HUES48 (cell line): Measurements from ENCODE around the gene RPS6KA5.

Experiments used
- H3K27ac ChIP-seq: one replicate; pipeline ENCODE4 v1.7.0; 2013; ENCODE audit warnings: low read depth, low read length, inconsistent platforms
- H3K27me3 ChIP-seq: 2 replicates; pipeline ENCODE4 v1.6.1; 2013; ENCODE audit warnings: mild to moderate bottlenecking, low read length; ENCODE audit not compliant: control insufficient read depth, insufficient read depth
- H3K36me3 ChIP-seq: 2 replicates; pipeline ENCODE4 v1.6.1; 2013; ENCODE audit warnings: low read length; ENCODE audit not compliant: control insufficient read depth, insufficient read depth
- H3K4me1 ChIP-seq: 2 replicates; pipeline ENCODE4 v1.6.1; 2013; ENCODE audit warnings: mild to moderate bottlenecking, low read length; ENCODE audit not compliant: control insufficient read depth, insufficient read depth
- H3K4me3 ChIP-seq: 2 replicates; pipeline ENCODE4 v1.5.1; 2013; ENCODE audit warnings: mild to moderate bottlenecking, low read depth, low read length
- H3K9ac ChIP-seq: 2 replicates; pipeline ENCODE4 v1.6.1; 2013; ENCODE audit warnings: mild to moderate bottlenecking, low read depth, low read length, moderate library complexity
- H3K9me3 ChIP-seq: 2 replicates; pipeline ENCODE4 v1.6.1; 2013; ENCODE audit warnings: low read length; ENCODE audit not compliant: control insufficient read depth, insufficient read depth

Gene RPS6KA5

DNA sequence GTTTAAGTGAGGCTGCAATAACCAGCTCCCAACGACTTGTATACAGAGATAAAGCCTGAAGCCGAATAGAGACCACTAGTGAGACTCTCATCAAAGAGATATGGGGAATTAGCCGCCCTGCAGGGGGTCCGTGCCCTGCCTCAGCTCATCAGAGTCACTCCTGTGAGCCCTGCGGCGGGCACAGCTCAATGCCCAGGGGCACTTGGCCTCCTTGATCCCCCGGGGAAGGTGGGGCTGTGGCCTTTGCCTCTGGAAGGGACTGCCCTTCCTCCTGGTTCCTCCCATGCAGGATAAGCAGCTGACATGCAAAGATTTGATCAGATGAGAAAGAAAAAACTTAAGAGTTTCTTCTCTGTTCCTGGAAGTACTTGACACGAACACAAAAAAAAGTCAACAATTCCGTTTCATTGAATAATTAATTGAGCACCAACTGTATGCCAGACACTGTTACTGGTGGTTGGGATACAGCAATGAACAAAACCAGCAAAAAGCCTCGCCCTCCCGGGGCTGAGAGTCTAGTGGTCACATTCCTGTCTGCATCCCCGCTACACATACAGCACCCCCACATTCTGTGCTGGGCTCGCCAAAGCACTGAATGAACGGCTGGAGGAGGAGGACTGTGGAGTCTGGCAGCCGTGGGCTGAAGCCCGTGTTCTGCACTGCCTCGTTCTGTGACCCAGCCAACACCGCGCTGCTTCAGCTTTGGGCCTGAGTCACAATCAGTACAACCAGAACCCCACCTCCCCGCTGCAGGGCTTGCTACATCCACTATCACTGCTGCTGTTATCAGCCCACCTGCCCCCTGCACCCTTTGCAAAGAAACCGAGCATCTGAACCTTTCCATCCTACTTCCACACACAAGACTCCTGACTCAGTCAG is 254.5 kb downstream of the RPS6KA5 start:
- no peaks in the 10 kb centered on the region for H3K36me3 ChIP-seq
- no peak overlapping the region for H3K9ac ChIP-seq

GRCh38 chr14:90805084-90805391 is 255.4 kb downstream of the RPS6KA5 start:
- no peak overlapping the region for H3K9ac ChIP-seq

More for the DNA sequence above, 254.5 kb downstream of the RPS6KA5 start:
- no peaks in the 10 kb centered on the region for H3K27me3 ChIP-seq
- H3K4me3 ChIP-seq, result no peak overlapping the region
- H3K27ac ChIP-seq, result no peak overlapping the region
- no peaks in the 10 kb centered on the region for H3K9me3 ChIP-seq
- H3K4me1 ChIP-seq, result no peaks in the 10 kb centered on the region

DNA sequence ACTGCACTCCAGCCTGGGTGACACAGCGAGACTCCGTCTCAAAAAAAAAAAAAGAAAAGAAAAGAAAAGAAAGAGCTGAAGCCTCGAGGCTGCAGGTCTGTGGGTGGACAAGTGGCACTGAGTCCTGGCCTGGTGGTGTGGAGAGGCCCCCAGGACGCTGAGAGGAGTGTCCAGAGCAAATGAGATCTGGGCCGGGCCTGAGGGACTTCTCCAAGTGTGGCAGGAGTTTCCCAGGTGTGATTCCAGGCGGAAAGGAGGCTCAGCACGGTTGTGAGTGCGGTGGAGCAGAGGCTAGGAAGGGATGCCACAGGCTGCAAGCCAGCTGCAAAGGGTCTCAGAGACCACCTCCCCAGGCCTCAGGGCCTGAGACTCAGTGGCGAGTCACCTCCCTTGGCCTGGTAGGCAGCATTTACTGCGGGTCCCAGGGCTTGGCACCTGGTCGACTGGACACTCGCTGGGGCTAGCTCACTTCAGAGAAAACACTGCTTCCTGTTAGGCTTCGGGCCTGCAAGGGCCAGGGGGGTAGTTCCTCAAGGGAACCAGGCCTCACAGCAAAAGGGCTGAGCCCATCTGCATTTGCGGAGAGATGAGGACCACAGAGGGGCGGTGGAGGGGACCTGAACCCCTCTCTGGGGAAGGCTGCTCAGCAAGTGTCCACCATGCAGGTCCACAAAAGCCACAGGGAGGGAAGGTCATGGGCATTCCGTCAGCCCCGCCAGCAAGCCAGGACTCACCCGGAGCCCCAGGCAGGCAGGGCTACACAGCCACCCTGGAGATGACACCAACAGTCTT is 256.0 kb downstream of the RPS6KA5 start:
- no peak overlapping the region for H3K9ac ChIP-seq
- no peaks in the 10 kb centered on the region for H3K4me1 ChIP-seq
- no peaks in the 10 kb centered on the region for H3K9me3 ChIP-seq
- no peak overlapping the region for H3K27ac ChIP-seq
- H3K36me3 ChIP-seq, result no peaks in the 10 kb centered on the region
- no peak overlapping the region for H3K4me3 ChIP-seq
- H3K27me3 ChIP-seq, result no peaks in the 10 kb centered on the region

More at GRCh38 chr14:90805084-90805391, 255.4 kb downstream of the RPS6KA5 start:
- Histone ChIP-seq H3K4me3 (no peak overlapping the region), H3K4me1 (no peaks in the 10 kb centered on the region), H3K36me3 (no peaks in the 10 kb centered on the region), H3K27ac (no peak overlapping the region), H3K9me3 (no peaks in the 10 kb centered on the region), H3K27me3 (no peaks in the 10 kb centered on the region)

GRCh38 chr14:90803249-90803648 is 257.2 kb downstream of the RPS6KA5 start:
- H3K9me3 ChIP-seq, result no peaks in the 10 kb centered on the region
- no peaks in the 10 kb centered on the region for H3K36me3 ChIP-seq
- no peak overlapping the region for H3K9ac ChIP-seq
- no peaks in the 10 kb centered on the region for H3K27me3 ChIP-seq
- H3K4me3 ChIP-seq, result no peak overlapping the region
- no peaks in the 10 kb centered on the region for H3K4me1 ChIP-seq
- H3K27ac ChIP-seq, result no peak overlapping the region

DNA sequence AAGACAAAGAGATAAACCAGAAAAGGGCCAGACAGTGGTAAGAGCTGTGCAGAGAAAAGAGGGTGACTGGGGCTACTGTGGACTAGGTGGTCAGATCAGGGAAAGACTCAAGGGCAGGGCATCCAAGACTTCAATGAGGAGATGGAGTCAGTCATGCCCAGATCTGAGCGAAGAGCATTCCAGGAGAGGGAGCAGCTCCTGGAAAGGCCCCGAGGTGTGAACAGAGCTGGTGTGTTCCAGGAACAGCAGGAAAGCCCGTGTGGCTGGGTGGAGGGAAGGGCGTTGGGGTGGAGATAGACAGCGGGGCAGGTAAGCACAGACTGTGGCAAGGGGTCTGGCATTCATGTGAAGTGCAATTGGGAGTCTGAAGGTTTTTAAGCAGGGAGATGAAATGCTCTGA is 261.0 kb downstream of the RPS6KA5 start:
- H3K4me1 ChIP-seq, result 0 out of 2 replicates have a peak, but pooled peaks cover 6% of the 10 kb centered on the region
- H3K9ac ChIP-seq, result no peak overlapping the region
- no peak overlapping the region for H3K27ac ChIP-seq
- H3K9me3 ChIP-seq, result no peaks in the 10 kb centered on the region
- H3K27me3 ChIP-seq, result no peaks in the 10 kb centered on the region
- H3K36me3 ChIP-seq, result no peaks in the 10 kb centered on the region
- no peak overlapping the region for H3K4me3 ChIP-seq

- H3K36me3 ChIP-seq, result no peaks in the 10 kb centered on the region
- H3K9me3 ChIP-seq, result no peaks in the 10 kb centered on the region
- H3K4me3 ChIP-seq, result no peak overlapping the region
- H3K27ac ChIP-seq, result no peak overlapping the region
- no peak overlapping the region for H3K9ac ChIP-seq
- 0 out of 2 replicates have a peak, but pooled peaks cover 6% of the 10 kb centered on the region for H3K4me1 ChIP-seq
- H3K27me3 ChIP-seq, result no peaks in the 10 kb centered on the region
Observed at GRCh38 chr14:90797919-90798318, 262.5 kb downstream of the RPS6KA5 start.
